ENCODE results near the gene WEE2.

Gene WEE2

GRCh38 chr7:141776374-141776773 is 68.2 kb downstream of the WEE2 start, which contains the start of gene TAS2R4:
TAS2R4 (plus strand) TSS chr7:141776674; CDS start chr7:141778489, 1,815 bp downstream.
- no peaks in the 10 kb centered on the region for H3K9me3 Mint-ChIP-seq
- DNase-seq (ENCODE audit: low spot score in 2 of 2) (no peak), ATAC-seq (replicated peaks; ENCODE audit: extremely low read depth, poor library complexity, severe bottlenecking) (no peak)
- no peaks in the 10 kb centered on the region for H3K27me3 Mint-ChIP-seq
- H3K4me1 Mint-ChIP-seq = peaks cover 23% of the 10 kb centered on the region
- no peak within 1 kb of the TSS for H3K4me3 Mint-ChIP-seq
- no peak within 1 kb of the TSS for H3K27ac Mint-ChIP-seq (ENCODE audit: low read depth)
- H3K36me3 Mint-ChIP-seq (ENCODE audit: insufficient read depth) = peaks cover 14% of the 10 kb centered on the region

Measured in central memory CD8-positive, alpha-beta T cell (primary cell).